Neuronal stem cell (in vitro differentiated cells): ENCODE data around the gene MMP17.

Source experiments
- DNase-seq: peaks from one replicate; pipeline ENCODE4 v3.0.0-alpha.2; 2013; ENCODE audit warnings: low spot score
- H2AFZ ChIP-seq: one replicate; pipeline ENCODE4 v1.6.1; 2013; ENCODE audit warnings: mild to moderate bottlenecking, low read length, inconsistent platforms
- H2AK5ac ChIP-seq: 2 replicates; pipeline ENCODE4 v1.6.1; 2013; ENCODE audit warnings: low read depth, mild to moderate bottlenecking, inconsistent platforms, low read length, moderate library complexity, mixed read lengths
- H2BK120ac ChIP-seq: 2 replicates; pipeline ENCODE4 v1.6.1; 2013; ENCODE audit warnings: low read depth, mild to moderate bottlenecking, inconsistent platforms, low read length, moderate library complexity, mixed read lengths
- H2BK12ac ChIP-seq: one replicate; pipeline ENCODE4 v1.6.1; 2013; ENCODE audit warnings: low read length, inconsistent platforms
- H2BK15ac ChIP-seq: 2 replicates; pipeline ENCODE4 v1.6.1; 2013; ENCODE audit warnings: mild to moderate bottlenecking, low read length, inconsistent platforms, mixed read lengths
- H2BK5ac ChIP-seq: one replicate; pipeline ENCODE4 v1.6.1; 2013; ENCODE audit warnings: inconsistent platforms, mild to moderate bottlenecking, low read length, moderate library complexity
- H3K14ac ChIP-seq: one replicate; pipeline ENCODE4 v1.6.1; 2013; ENCODE audit warnings: low read length, inconsistent platforms
- H3K18ac ChIP-seq: 2 replicates; pipeline ENCODE4 v1.6.1; 2013; ENCODE audit warnings: low read length, inconsistent platforms
- H3K23ac ChIP-seq: 2 replicates; pipeline ENCODE4 v1.6.1; 2013; ENCODE audit warnings: low read depth, mild to moderate bottlenecking, mixed read lengths, low read length, inconsistent platforms; ENCODE audit not compliant: poor library complexity
- H3K27ac ChIP-seq: replicated peaks from 3 replicates; pipeline ENCODE4 v1.5.1; 2013; ENCODE audit warnings: low read length, inconsistent platforms
- H3K27me3 ChIP-seq, 3 experiments: 2 replicates each; pipeline ENCODE4 v1.6.1; 2013; ENCODE audit warnings: low read length in 3 of 3, mild to moderate bottlenecking in 2 of 3, inconsistent platforms in 1 of 3, low read depth in 1 of 3, mixed read lengths in 1 of 3, moderate library complexity in 1 of 3; ENCODE audit not compliant: control insufficient read depth in 3 of 3, insufficient read depth in 3 of 3
- H3K36me3 ChIP-seq, 2 donors: replicated peaks in 1 of 2; 2 replicates each; pipeline ENCODE4 v1.6.1; 2013; ENCODE audit warnings: low read length in 2 of 2; ENCODE audit not compliant: control insufficient read depth in 2 of 2, insufficient read depth in 2 of 2
- H3K4ac ChIP-seq: 2 replicates; pipeline ENCODE4 v1.6.1; 2013; ENCODE audit warnings: inconsistent platforms, mild to moderate bottlenecking, low read length, moderate library complexity
- H3K4me1 ChIP-seq, 2 donors: 1 replicate in 1 of 2; 2 replicates in 1 of 2; pipeline ENCODE4 v1.6.1; 2013; ENCODE audit warnings: low read length in 2 of 2, low read depth in 1 of 2; ENCODE audit not compliant: control insufficient read depth in 2 of 2, insufficient read depth in 1 of 2
- H3K4me2 ChIP-seq: one replicate; pipeline ENCODE4 v1.6.1; 2013; ENCODE audit warnings: mild to moderate bottlenecking, low read length, inconsistent platforms; ENCODE audit not compliant: insufficient read depth, poor library complexity, severe bottlenecking
- H3K4me3 ChIP-seq, 2 donors: 2 replicates each; pipeline ENCODE4 v1.5.1; 2013; ENCODE audit warnings: low read length in 2 of 2, mild to moderate bottlenecking in 2 of 2, inconsistent platforms in 1 of 2, moderate library complexity in 1 of 2
- H3K79me1 ChIP-seq: one replicate; pipeline ENCODE4 v1.6.1; 2013; ENCODE audit warnings: low read depth, mild to moderate bottlenecking, inconsistent platforms, low read length, moderate library complexity
- H3K9ac ChIP-seq: one replicate; pipeline ENCODE4 v1.6.1; 2013; ENCODE audit warnings: mild to moderate bottlenecking, low read depth, low read length, inconsistent platforms; ENCODE audit not compliant: poor library complexity
- H3K9me3 ChIP-seq, 2 donors: replicated peaks in 1 of 2; 2 replicates each; pipeline versions ENCODE3 to v1.6.1; 2013; ENCODE audit warnings: low read length in 2 of 2, mild to moderate bottlenecking in 2 of 2, inconsistent platforms in 1 of 2, low read depth in 1 of 2, mixed read lengths in 1 of 2, moderate library complexity in 1 of 2; ENCODE audit not compliant: control insufficient read depth in 2 of 2, insufficient read depth in 1 of 2
- H4K8ac ChIP-seq: one replicate; pipeline ENCODE4 v1.6.1; 2013; ENCODE audit warnings: low read depth, mild to moderate bottlenecking, inconsistent platforms, low read length, moderate library complexity
- H4K91ac ChIP-seq: one replicate; pipeline ENCODE4 v1.6.1; 2013; ENCODE audit warnings: low read length, low read depth, mild to moderate bottlenecking, inconsistent platforms; ENCODE audit not compliant: poor library complexity
- WGBS, 2 donors: extraction: QIAGEN DNeasy Blood & Tissue Kit; methylation state at CpG; one replicate each; pipeline ENCODE4 v1.1.7; 2013; ENCODE audit warnings: missing lambda C conversion rate in 2 of 2, mixed read lengths in 1 of 2; ENCODE audit not compliant: insufficient read length in 2 of 2, insufficient replicate concordance in 1 of 2; ENCODE audit errors: extremely low coverage in 2 of 2; 5-methylcytosine and 5-hydroxymethylcytosine counted together

Gene MMP17

GRCh38 chr12:131784909-131785762 lies 43.1 kb upstream of the MMP17 start:
- Histone ChIP-seq H2AK5ac (no peak overlapping the region), H3K79me1 (no peaks in the 10 kb centered on the region), H2BK120ac (no peak overlapping the region), H3K27ac (no peak overlapping the region), H2BK12ac (no peak overlapping the region), H2BK15ac (no peak overlapping the region), H3K36me3 (peaks cover 27 to 92% of the 10 kb centered on the region in 2 donors), H4K91ac (no peak overlapping the region), H3K4me2 (no peak overlapping the region), H3K23ac (no peak overlapping the region), H3K27me3 (no peaks in the 10 kb centered on the region), H3K4ac (no peak overlapping the region), H3K4me1 (peaks cover 3 to 16% of the 10 kb centered on the region in 2 donors), H2AFZ (no peak overlapping the region), H2BK5ac (no peak overlapping the region), H4K8ac (no peak overlapping the region), H3K4me3 (no peak overlapping the region), H3K9ac (no peak overlapping the region), H3K18ac (no peak overlapping the region), H3K14ac (no peak overlapping the region), H3K9me3 (no peaks in the 10 kb centered on the region)
- WGBS, 2 donors, result no CpG with 5 or more reads among the region's 30 CpGs
- DNase-seq, result no peak

DNA sequence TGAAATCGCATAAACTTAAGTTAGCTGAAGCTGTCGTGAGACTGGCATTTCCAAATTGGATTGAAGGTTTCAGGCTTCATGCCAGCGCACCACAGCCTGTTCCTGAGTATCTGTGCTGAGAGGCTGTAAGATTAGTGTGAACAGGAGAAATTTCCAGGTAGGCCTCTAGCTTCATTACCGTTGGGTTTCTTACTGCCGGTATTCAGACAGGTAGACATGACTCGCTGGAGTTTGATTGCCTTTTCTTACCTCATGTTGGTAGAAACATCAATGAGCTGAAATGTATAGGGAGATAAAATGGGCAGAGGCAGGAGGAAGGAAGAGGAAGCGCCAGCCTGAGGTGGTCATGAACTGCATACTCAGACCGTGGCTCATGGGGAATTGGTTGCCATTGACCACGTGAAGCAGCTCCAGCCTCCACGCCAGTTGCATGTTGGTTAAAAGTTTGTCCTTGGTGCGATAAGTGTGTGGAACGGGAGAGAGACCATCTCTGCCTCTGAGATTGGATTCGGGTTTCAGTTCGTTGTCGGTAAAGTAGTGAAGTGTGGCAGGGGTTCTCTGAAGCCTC lies 42.3 kb upstream of the MMP17 start:
- Histone ChIP-seq H3K14ac (no peak overlapping the region), H2BK12ac (no peak overlapping the region), H3K4me2 (no peak overlapping the region), H3K4me3 (no peak overlapping the region), H3K79me1 (no peaks in the 10 kb centered on the region), H3K27ac (no peak overlapping the region), H3K18ac (no peak overlapping the region), H3K9ac (peak overlapping the region; percentile 31), H2AFZ (no peak overlapping the region), H3K9me3 (no peaks in the 10 kb centered on the region), H4K91ac (no peak overlapping the region), H2BK15ac (no peak overlapping the region), H3K27me3 (no peaks in the 10 kb centered on the region), H2BK5ac (peak overlapping the region; percentile 20), H3K36me3 (peaks cover 28 to 92% of the 10 kb centered on the region in 2 donors), H3K4ac (no peak overlapping the region), H3K23ac (peak overlapping the region; percentile 25), H4K8ac (no peak overlapping the region), H2AK5ac (no peak overlapping the region), H3K4me1 (peaks cover 3 to 16% of the 10 kb centered on the region in 2 donors), H2BK120ac (peak overlapping the region; percentile 50)
- no CpG with 5 or more reads among the region's 15 CpGs for WGBS, 2 donors
- no peak for DNase-seq

GRCh38 chr12:131786331-131786730 lies 41.9 kb upstream of the MMP17 start:
- Histone ChIP-seq H2BK5ac (peak overlapping the region; percentile 20), H3K9me3 (no peaks in the 10 kb centered on the region), H2AFZ (no peak overlapping the region), H3K9ac (peak overlapping the region; percentile 31), H3K4me2 (no peak overlapping the region), H4K91ac (no peak overlapping the region), H2AK5ac (no peak overlapping the region), H3K4ac (no peak overlapping the region), H3K36me3 (peaks cover 28 to 95% of the 10 kb centered on the region in 2 donors), H2BK120ac (peak overlapping the region; percentile 50), H3K18ac (no peak overlapping the region), H2BK12ac (no peak overlapping the region), H3K14ac (no peak overlapping the region), H2BK15ac (no peak overlapping the region), H3K4me1 (peaks cover 3 to 16% of the 10 kb centered on the region in 2 donors), H4K8ac (no peak overlapping the region), H3K23ac (peak overlapping the region; percentile 25), H3K27me3 (no peaks in the 10 kb centered on the region), H3K4me3 (no peak overlapping the region), H3K79me1 (no peaks in the 10 kb centered on the region), H3K27ac (no peak overlapping the region)
- no peak for DNase-seq
- no CpG with 5 or more reads among the region's 15 CpGs for WGBS, 2 donors

GRCh38 chr12:131787143-131787660 lies 41.0 kb upstream of the MMP17 start:
- Histone ChIP-seq H3K4me1 (peaks cover 7 to 16% of the 10 kb centered on the region in 2 donors), H2BK5ac (no peak overlapping the region), H2BK15ac (no peak overlapping the region), H4K8ac (no peak overlapping the region), H4K91ac (no peak overlapping the region), H2AFZ (no peak overlapping the region), H3K4ac (no peak overlapping the region), H3K4me3 (peak overlapping the region in 1 of 2 donors; percentile 58), H3K23ac (no peak overlapping the region), H3K27me3 (no peaks in the 10 kb centered on the region), H3K14ac (no peak overlapping the region), H2AK5ac (no peak overlapping the region), H3K27ac (no peak overlapping the region), H3K36me3 (peaks cover 32 to 94% of the 10 kb centered on the region in 2 donors), H3K4me2 (no peak overlapping the region), H3K18ac (no peak overlapping the region), H3K9ac (peak overlapping the region; percentile 63), H2BK120ac (no peak overlapping the region), H3K79me1 (no peaks in the 10 kb centered on the region), H2BK12ac (no peak overlapping the region), H3K9me3 (peaks cover 0 to 3% of the 10 kb centered on the region in 2 donors)
- no CpG with 5 or more reads among the region's 17 CpGs for whole genome bisulfite sequencing, 2 donors
- DNase-seq, result no peak
